ENCODE measurements around the gene ALOX15B. TPM values are rescaled to one million over a fixed set of nuclear protein-coding genes. Genes with fewer than 3 reads are reported as not detected.

Gene ALOX15B
- total and polyA plus RNA-seq, 2 of the 13 experiments (the other 11 are each of a cell fraction or from before 2014, with no cell fraction given) = not detected

GRCh38 chr17:8046306-8046928 is 7.6 kb downstream of the ALOX15B start:
- H2AFZ ChIP-seq (ENCODE audit: low read length) = no peak overlapping the region
- H4K20me1 ChIP-seq (ENCODE audit: insufficient read depth, low read length) = no peaks in the 10 kb centered on the region
- H3K4me1 ChIP-seq (ENCODE audit: insufficient read depth, low read length) = peaks cover 3% of the 10 kb centered on the region; the same call in 1 of the 2 replicates
- no peak overlapping the region for H3K9ac ChIP-seq (ENCODE audit: insufficient read depth, low read depth, low read length)
- no peaks in the 10 kb centered on the region for H3K36me3 ChIP-seq (replicated peaks in 1 of 2; ENCODE audit: control insufficient read depth in 1 of 2, insufficient read depth in 2 of 2, low read length in 2 of 2)
- intact Hi-C loops (cut with micrococcal nuclease; ENCODE audit: unreplicated experiment) = no loop called here
- FAIRE-seq (no peak), DNase-seq (ENCODE audit: low spot score) (no peak), ATAC-seq (no peak)
- POLR2A ChIA-PET = no interaction called here
- no peak overlapping the region for H3K4me3 ChIP-seq (replicated peaks in 1 of 3; ENCODE audit: insufficient read depth in 1 of 3, low read depth in 2 of 3, low read length in 3 of 3)
- H3K27ac ChIP-seq (ENCODE audit: extremely low read length, insufficient read depth, low read length) = no peak overlapping the region
- no peaks in the 10 kb centered on the region for H3K9me3 ChIP-seq (ENCODE audit: low read length)
- CTCF ChIA-PET (ENCODE audit: low intra/inter-chr PET ratio, low total read pairs) = no interaction called here
- WGBS (ENCODE audit: low lambda C conversion rate) = 81% methylated on average over 7 of the region's 11 CpGs
- in situ Hi-C loops (cut with HindIII; ENCODE audit: extremely low pct_ligation_motif_present, low pct_unique_long_range_greater_than_20kb) = no loop called here
- no TSS peak for BruUV-seq (replicated peaks)
- no peak overlapping the region for H3K4me2 ChIP-seq (ENCODE audit: low read depth, low read length)
- H3K27me3 ChIP-seq (ENCODE audit: control insufficient read depth in 1 of 2, insufficient read depth in 2 of 2, low read length in 2 of 2) = peaks cover 12 to 88% of the 10 kb centered on the region in 2 experiments; a peak in 4 of 5 replicates
- H3K79me2 ChIP-seq (ENCODE audit: insufficient read depth, low read length) = no peaks in the 10 kb centered on the region
- TF ChIP-seq POLR2G (IDR thresholded peaks at IDR 0.05; ENCODE audit: low read depth, low read length) = no peak
- TF ChIP-seq HDAC6 (IDR thresholded peaks at IDR 0.05; ENCODE audit: low read depth, low read length) = no peak
- no peak for TF ChIP-seq NBN (conservative IDR thresholded peaks at IDR 0.05)
- no peak for TF ChIP-seq POLR2AphosphoS5 (IDR thresholded peaks at IDR 0.05; ENCODE audit: low read depth, low read length)
- no peak for TF ChIP-seq POLR2A (IDR thresholded peaks at IDR 0.05; ENCODE audit: insufficient read depth in 1 of 2, low read depth in 2 of 2, low read length in 2 of 2)
- no peak for TF ChIP-seq FOXJ3 (CRISPR knock-in tag; IDR thresholded peaks at IDR 0.05; ENCODE audit: borderline replicate concordance)
- no peak for TF ChIP-seq ATM (IDR thresholded peaks at IDR 0.05; ENCODE audit: borderline replicate concordance)
- TF ChIP-seq ZNF331 (CRISPR knock-in tag; IDR thresholded peaks at IDR 0.05) = no peak
- TF ChIP-seq, protein P1, sequence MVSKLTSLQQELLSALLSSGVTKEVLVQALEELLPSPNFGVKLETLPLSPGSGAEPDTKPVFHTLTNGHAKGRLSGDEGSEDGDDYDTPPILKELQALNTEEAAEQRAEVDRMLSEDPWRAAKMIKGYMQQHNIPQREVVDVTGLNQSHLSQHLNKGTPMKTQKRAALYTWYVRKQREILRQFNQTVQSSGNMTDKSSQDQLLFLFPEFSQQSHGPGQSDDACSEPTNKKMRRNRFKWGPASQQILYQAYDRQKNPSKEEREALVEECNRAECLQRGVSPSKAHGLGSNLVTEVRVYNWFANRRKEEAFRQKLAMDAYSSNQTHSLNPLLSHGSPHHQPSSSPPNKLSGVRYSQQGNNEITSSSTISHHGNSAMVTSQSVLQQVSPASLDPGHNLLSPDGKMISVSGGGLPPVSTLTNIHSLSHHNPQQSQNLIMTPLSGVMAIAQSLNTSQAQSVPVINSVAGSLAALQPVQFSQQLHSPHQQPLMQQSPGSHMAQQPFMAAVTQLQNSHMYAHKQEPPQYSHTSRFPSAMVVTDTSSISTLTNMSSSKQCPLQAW (CRISPR knock-in tag; IDR thresholded peaks at IDR 0.05) = no peak
- TF ChIP-seq, protein P2, sequence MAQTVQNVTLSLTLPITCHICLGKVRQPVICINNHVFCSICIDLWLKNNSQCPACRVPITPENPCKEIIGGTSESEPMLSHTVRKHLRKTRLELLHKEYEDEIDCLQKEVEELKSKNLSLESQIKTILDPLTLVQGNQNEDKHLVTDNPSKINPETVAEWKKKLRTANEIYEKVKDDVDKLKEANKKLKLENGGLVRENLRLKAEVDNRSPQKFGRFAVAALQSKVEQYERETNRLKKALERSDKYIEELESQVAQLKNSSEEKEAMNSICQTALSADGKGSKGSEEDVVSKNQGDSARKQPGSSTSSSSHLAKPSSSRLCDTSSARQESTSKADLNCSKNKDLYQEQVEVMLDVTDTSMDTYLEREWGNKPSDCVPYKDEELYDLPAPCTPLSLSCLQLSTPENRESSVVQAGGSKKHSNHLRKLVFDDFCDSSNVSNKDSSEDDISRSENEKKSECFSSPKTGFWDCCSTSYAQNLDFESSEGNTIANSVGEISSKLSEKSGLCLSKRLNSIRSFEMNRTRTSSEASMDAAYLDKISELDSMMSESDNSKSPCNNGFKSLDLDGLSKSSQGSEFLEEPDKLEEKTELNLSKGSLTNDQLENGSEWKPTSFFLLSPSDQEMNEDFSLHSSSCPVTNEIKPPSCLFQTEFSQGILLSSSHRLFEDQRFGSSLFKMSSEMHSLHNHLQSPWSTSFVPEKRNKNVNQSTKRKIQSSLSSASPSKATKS (CRISPR knock-in tag; IDR thresholded peaks at IDR 0.05) = no peak
- TF ChIP-seq ZNF503 (CRISPR knock-in tag; IDR thresholded peaks at IDR 0.05) = no peak
- no peak for TF ChIP-seq ZNF652 (CRISPR knock-in tag; IDR thresholded peaks at IDR 0.05; ENCODE audit: borderline replicate concordance, low read depth)
- TF ChIP-seq, protein P3, sequence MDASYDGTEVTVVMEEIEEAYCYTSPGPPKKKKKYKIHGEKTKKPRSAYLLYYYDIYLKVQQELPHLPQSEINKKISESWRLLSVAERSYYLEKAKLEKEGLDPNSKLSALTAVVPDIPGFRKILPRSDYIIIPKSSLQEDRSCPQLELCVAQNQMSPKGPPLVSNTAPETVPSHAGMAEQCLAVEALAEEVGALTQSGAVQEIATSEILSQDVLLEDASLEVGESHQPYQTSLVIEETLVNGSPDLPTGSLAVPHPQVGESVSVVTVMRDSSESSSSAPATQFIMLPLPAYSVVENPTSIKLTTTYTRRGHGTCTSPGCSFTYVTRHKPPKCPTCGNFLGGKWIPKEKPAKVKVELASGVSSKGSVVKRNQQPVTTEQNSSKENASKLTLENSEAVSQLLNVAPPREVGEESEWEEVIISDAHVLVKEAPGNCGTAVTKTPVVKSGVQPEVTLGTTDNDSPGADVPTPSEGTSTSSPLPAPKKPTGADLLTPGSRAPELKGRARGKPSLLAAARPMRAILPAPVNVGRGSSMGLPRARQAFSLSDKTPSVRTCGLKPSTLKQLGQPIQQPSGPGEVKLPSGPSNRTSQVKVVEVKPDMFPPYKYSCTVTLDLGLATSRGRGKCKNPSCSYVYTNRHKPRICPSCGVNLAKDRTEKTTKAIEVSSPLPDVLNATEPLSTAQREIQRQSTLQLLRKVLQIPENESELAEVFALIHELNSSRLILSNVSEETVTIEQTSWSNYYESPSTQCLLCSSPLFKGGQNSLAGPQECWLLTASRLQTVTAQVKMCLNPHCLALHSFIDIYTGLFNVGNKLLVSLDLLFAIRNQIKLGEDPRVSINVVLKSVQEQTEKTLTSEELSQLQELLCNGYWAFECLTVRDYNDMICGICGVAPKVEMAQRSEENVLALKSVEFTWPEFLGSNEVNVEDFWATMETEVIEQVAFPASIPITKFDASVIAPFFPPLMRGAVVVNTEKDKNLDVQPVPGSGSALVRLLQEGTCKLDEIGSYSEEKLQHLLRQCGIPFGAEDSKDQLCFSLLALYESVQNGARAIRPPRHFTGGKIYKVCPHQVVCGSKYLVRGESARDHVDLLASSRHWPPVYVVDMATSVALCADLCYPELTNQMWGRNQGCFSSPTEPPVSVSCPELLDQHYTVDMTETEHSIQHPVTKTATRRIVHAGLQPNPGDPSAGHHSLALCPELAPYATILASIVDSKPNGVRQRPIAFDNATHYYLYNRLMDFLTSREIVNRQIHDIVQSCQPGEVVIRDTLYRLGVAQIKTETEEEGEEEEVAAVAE (CRISPR knock-in tag; IDR thresholded peaks at IDR 0.05; ENCODE audit: borderline replicate concordance) = no peak
- no peak for TF ChIP-seq ZNF367 (CRISPR knock-in tag; IDR thresholded peaks at IDR 0.05; ENCODE audit: borderline replicate concordance)
- no peak for TF ChIP-seq NR2F1 (CRISPR knock-in tag; IDR thresholded peaks at IDR 0.05)
